CD14-positive monocyte (primary cell): ENCODE data around the gene TJP1. TPM values are rescaled to one million over a fixed set of nuclear protein-coding genes. Genes with fewer than 3 reads are reported as not detected.

Source experiments
- DNase-seq, 3 donors: peaks; one replicate each; pipeline ENCODE4 v3.0.0-alpha.2; 2011 to 2022
- H2AFZ ChIP-seq: 2 replicates; pipeline ENCODE4 v1.6.0; 2012; ENCODE audit warnings: mild to moderate bottlenecking, low read depth, low read length, inconsistent platforms; ENCODE audit not compliant: insufficient read depth, poor library complexity, severe bottlenecking
- H3K27ac ChIP-seq, 2 donors: 1 replicate in 1 of 2; 2 replicates in 1 of 2; pipeline ENCODE4 v1.5.1; 2012 to 2013; ENCODE audit warnings: low read length in 2 of 2, control low read depth in 1 of 2, inconsistent platforms in 1 of 2, low read depth in 1 of 2, mild to moderate bottlenecking in 1 of 2
- H3K27me3 ChIP-seq, 2 donors: one replicate each; pipeline versions ENCODE4 v1.6.0 to v1.6.1; 2011 to 2013; ENCODE audit warnings: low read length in 2 of 2; ENCODE audit not compliant: control insufficient read depth in 2 of 2, insufficient read depth in 2 of 2
- H3K36me3 ChIP-seq, 2 donors: replicated peaks in 1 of 2; 1 replicate in 1 of 2; 2 replicates in 1 of 2; pipeline versions ENCODE4 v1.5.1 to v1.6.1; 2012 to 2013; ENCODE audit warnings: low read length in 2 of 2, control low read depth in 1 of 2, inconsistent platforms in 1 of 2, mild to moderate bottlenecking in 1 of 2; ENCODE audit not compliant: insufficient read depth in 2 of 2, control insufficient read depth in 1 of 2
- H3K4me1 ChIP-seq, 2 donors: 1 replicate in 1 of 2; 2 replicates in 1 of 2; pipeline versions ENCODE4 v1.5.1 to v1.6.1; 2012 to 2013; ENCODE audit warnings: low read length in 2 of 2, control low read depth in 1 of 2, inconsistent platforms in 1 of 2, mild to moderate bottlenecking in 1 of 2, moderate library complexity in 1 of 2; ENCODE audit not compliant: insufficient read depth in 2 of 2, control insufficient read depth in 1 of 2
- H3K4me2 ChIP-seq: replicated peaks from 2 replicates; pipeline ENCODE3; 2012; ENCODE audit warnings: low read length, moderate library complexity, mild to moderate bottlenecking; ENCODE audit not compliant: poor library complexity, severe bottlenecking; ENCODE audit errors: extremely low read depth
- H3K4me3 ChIP-seq, 3 experiments: fragments of 200-600 bp in 1 of 3; sonication (generic) in 1 of 3; replicated peaks in 1 of 3; 1 replicate in 2 of 3; 2 replicates in 1 of 3; pipeline ENCODE4 v1.5.1; 2011 to 2013; ENCODE audit warnings: low read length in 3 of 3, mild to moderate bottlenecking in 3 of 3, control low read depth in 2 of 3, low read depth in 2 of 3, inconsistent platforms in 1 of 3, moderate library complexity in 1 of 3
- H3K79me2 ChIP-seq: 2 replicates; pipeline ENCODE4 v1.6.0; 2012; ENCODE audit warnings: mild to moderate bottlenecking, control low read depth, inconsistent platforms, low read length, moderate library complexity; ENCODE audit not compliant: insufficient read depth
- H3K9ac ChIP-seq: 2 replicates; pipeline ENCODE4 v1.6.0; 2017; ENCODE audit warnings: low read length, mild to moderate bottlenecking; ENCODE audit not compliant: insufficient read depth, poor library complexity, severe bottlenecking
- H3K9me3 ChIP-seq, 2 donors: replicated peaks in 1 of 2; 1 replicate in 1 of 2; 2 replicates in 1 of 2; pipeline versions ENCODE4 v1.5.1 to v1.6.1; 2012 to 2013; ENCODE audit warnings: low read length in 2 of 2, control low read depth in 1 of 2; ENCODE audit not compliant: control insufficient read depth in 1 of 2, insufficient read depth in 1 of 2
- H4K20me1 ChIP-seq: 2 replicates; pipeline ENCODE4 v1.6.0; 2012; ENCODE audit warnings: mild to moderate bottlenecking, low read length, control low read depth, moderate library complexity; ENCODE audit not compliant: insufficient read depth
- H3K27ac Mint-ChIP-seq, 7 donors: one replicate each; pipeline ENCODE4 v1.8.0; 2020; ENCODE audit warnings: mild to moderate bottlenecking in 7 of 7, mixed read lengths in 7 of 7, moderate library complexity in 6 of 7, inconsistent platforms in 2 of 7
- H3K27me3 Mint-ChIP-seq, 3 donors: one replicate each; pipeline ENCODE4 v1.8.0; 2021 to 2022; ENCODE audit warnings: low read depth in 3 of 3, mild to moderate bottlenecking in 3 of 3, mixed read lengths in 3 of 3, moderate library complexity in 3 of 3, inconsistent platforms in 1 of 3
- H3K36me3 Mint-ChIP-seq, 2 donors: one replicate each; pipeline ENCODE4 v1.8.0; 2020; ENCODE audit warnings: mixed read lengths in 2 of 2, inconsistent platforms in 1 of 2, mild to moderate bottlenecking in 1 of 2
- H3K4me1 Mint-ChIP-seq: one replicate; pipeline ENCODE4 v1.8.0; 2020; ENCODE audit warnings: mild to moderate bottlenecking, mixed read lengths
- H3K4me3 Mint-ChIP-seq, 2 donors: one replicate each; pipeline ENCODE4 v1.8.0; 2020; ENCODE audit warnings: mild to moderate bottlenecking in 2 of 2, mixed read lengths in 2 of 2, moderate library complexity in 1 of 2
- H3K9me3 Mint-ChIP-seq, 7 donors: one replicate each; pipeline ENCODE4 v1.8.0; 2020 to 2022; ENCODE audit warnings: mixed read lengths in 7 of 7, mild to moderate bottlenecking in 6 of 7, moderate library complexity in 6 of 7, inconsistent platforms in 2 of 7
- CTCF ChIP-seq: fragments of 200-600 bp; IDR thresholded peaks from one replicate; pipeline ENCODE4 v1.8.0; 2022; ENCODE audit warnings: antibody characterized with exemption, mild to moderate bottlenecking
- WGBS: methylation state at CpG from one replicate; pipeline ENCODE4 v1.1.5; 2013; ENCODE audit warnings: missing lambda C conversion rate; ENCODE audit not compliant: insufficient coverage; 5-methylcytosine and 5-hydroxymethylcytosine counted together
- intact Hi-C, 2 donors: fragments of 100-400 bp; cut with micrococcal nuclease; formaldehyde crosslinking; loops; one replicate each; pipeline versions ENCODE4 v1.15.0 to v1.15.1; 2023
- polyA minus RNA-seq: library from RNA; depleted of rRNA, polyadenylated mRNA; stranded (reverse); fragments of >200 nt; gene quantifications from 2 replicates; pipeline ENCODE4 v1.2.3, GENCODE V29; 2012
- polyA plus RNA-seq, 3 donors: library from polyadenylated mRNA; depleted of rRNA in 1 of 3; unstranded in 2 of 3; stranded (reverse) in 1 of 3; fragments of 300-500 nt in 2 of 3; fragments of >200 nt in 1 of 3; fragmentation: Illumina TruSeq in 2 of 3; gene quantifications; 1 replicate in 2 of 3; 2 replicates in 1 of 3; pipeline ENCODE4 v1.2.3, GENCODE V29; 2012 to 2021
- total RNA-seq, 12 experiments: library from RNA in 1 of 12; stranded (reverse) in 1 of 12; fragments of 120-200 nt in 1 of 12; gene quantifications; one replicate each; pipeline ENCODE4 v1.2.4 and lab custom pipeline; 2013 to 2026; ENCODE audit warnings: mixed read lengths in 6 of 12, inconsistent platforms in 1 of 12

The TJP1 gene
- 0.15 TPM for total RNA-seq (2013)
- polyA plus RNA-seq: not detected
- under 0.01 and 0.08 TPM in 2 replicates for polyA minus RNA-seq
- 0 to 8.5 (median 0.36) reads per million in 11 experiments for total RNA-seq (lab: John Stamatoyannopoulos, UW)

DNA sequence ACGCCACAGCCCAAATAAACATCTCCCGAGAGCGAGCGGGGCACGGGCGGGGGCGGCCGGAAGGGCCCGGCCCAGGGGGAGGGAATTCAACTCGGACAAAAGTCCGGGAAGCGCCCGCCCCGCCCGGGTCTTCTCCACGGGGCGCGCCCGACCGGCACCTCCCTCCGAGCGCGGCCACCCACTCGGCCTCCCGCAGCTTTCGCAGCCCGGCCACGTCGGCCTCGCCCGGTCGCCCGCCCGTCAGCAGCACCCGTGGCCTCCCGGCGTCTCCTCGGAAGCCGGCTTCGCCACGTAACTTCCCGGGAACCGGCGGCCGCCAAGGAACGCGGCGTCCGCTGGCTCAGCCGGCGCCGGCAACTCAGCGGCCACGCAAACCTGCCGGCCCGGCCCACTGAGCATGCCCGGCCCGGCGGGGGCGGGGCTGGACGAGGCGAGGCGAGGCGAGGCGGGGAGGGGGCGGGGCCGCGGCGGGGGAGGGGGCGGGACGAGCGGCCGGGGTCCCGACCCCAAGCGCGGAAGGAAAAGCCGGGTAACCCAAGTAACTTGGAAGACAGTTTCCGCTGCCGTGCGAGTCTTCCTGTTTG, at the start of gene TJP1:
Gene TJP1, minus strand, starts transcription at position 369 of the 584 bp plus-strand sequence. CDS start 440 bp downstream, outside the sequence.
- H3K4me3 ChIP-seq: peak within 1 kb of the TSS in 2 of 3 experiments; percentile 9 to 55
- peaks cover 67 to 86% (median 84%) of the 10 kb centered on the region in 3 donors for H3K27me3 Mint-ChIP-seq
- WGBS: under 1% methylated on average over 77 of the region's 80 CpGs
- peaks cover 0 to 47% (median 26%) of the 10 kb centered on the region in 7 donors for H3K9me3 Mint-ChIP-seq
- no peak within 1 kb of the TSS for H3K27ac ChIP-seq
- intact Hi-C loops: no loop called here
- peak within 1 kb of the TSS; percentile 15 for H3K9ac ChIP-seq
- H2AFZ ChIP-seq: peak within 1 kb of the TSS; percentile 59
- peaks cover 3 to 4% of the 10 kb centered on the region in 2 donors for H3K4me1 ChIP-seq
- peaks cover 57 to 86% of the 10 kb centered on the region in 2 donors for H3K27me3 ChIP-seq
- no peaks in the 10 kb centered on the region for H3K79me2 ChIP-seq
- no peak for TF ChIP-seq CTCF
- peak within 1 kb of the TSS; percentile 61 to 83 for H3K4me3 Mint-ChIP-seq
- no peaks in the 10 kb centered on the region for H3K36me3 ChIP-seq
- H3K9me3 ChIP-seq: peaks cover 8 to 32% of the 10 kb centered on the region in 2 donors
- peaks cover 0 to 4% of the 10 kb centered on the region in 2 donors for H3K36me3 Mint-ChIP-seq
- H4K20me1 ChIP-seq: no peaks in the 10 kb centered on the region
- DNase-seq: no peak
- no peak within 1 kb of the TSS for H3K27ac Mint-ChIP-seq
- H3K4me2 ChIP-seq: peak within 1 kb of the TSS; percentile 63
- peaks cover 14% of the 10 kb centered on the region for H3K4me1 Mint-ChIP-seq

GRCh38 chr15:29871401-29871800, 49.1 kb upstream of the TJP1 start:
- peak overlapping the region in 1 of 7 donors; percentile 27 for H3K27ac Mint-ChIP-seq
- TF ChIP-seq CTCF: no peak
- no peaks in the 10 kb centered on the region for H3K4me1 Mint-ChIP-seq
- H4K20me1 ChIP-seq: no peaks in the 10 kb centered on the region
- H3K27ac ChIP-seq: no peak overlapping the region
- H3K4me3 ChIP-seq: no peak overlapping the region
- no peak overlapping the region for H3K4me2 ChIP-seq
- no peaks in the 10 kb centered on the region for H3K4me1 ChIP-seq
- no peaks in the 10 kb centered on the region for H3K79me2 ChIP-seq
- H3K27me3 Mint-ChIP-seq: peaks cover 5 to 8% (median 6%) of the 10 kb centered on the region in 3 donors
- H3K36me3 Mint-ChIP-seq: no peaks in the 10 kb centered on the region
- H3K4me3 Mint-ChIP-seq: peak overlapping the region in 1 of 2 donors; percentile 28
- WGBS: 78% methylated on average over 19 of the region's 19 CpGs
- H2AFZ ChIP-seq: no peak overlapping the region
- no peak overlapping the region for H3K9ac ChIP-seq
- H3K9me3 Mint-ChIP-seq: peaks cover 0 to 3% (median 0%) of the 10 kb centered on the region in 7 donors
- no peaks in the 10 kb centered on the region for H3K36me3 ChIP-seq
- no peak for DNase-seq
- intact Hi-C loops: no loop called here
- no peaks in the 10 kb centered on the region for H3K9me3 ChIP-seq
- H3K27me3 ChIP-seq: peaks cover 0 to 2% of the 10 kb centered on the region in 2 donors
